Endothelial cell of umbilical vein (primary cell): ENCODE measurements around the gene REPS1. TPM values are rescaled to one million over a fixed set of nuclear protein-coding genes. Genes with fewer than 3 reads are reported as not detected.

Experiments used
- BruUV-seq: library from RNA; stranded (reverse); fragments of 400-500 nt; replicated peaks from 2 replicates; lab custom pipeline; 2021; lab: Mats Ljungman, UMichigan
- CTCF ChIA-PET: fragments of 300-600, 350-600 bp; sonication (Branson Sonifier 250); formaldehyde crosslinking; loops from one replicate; lab custom pipeline; 2021; ENCODE audit warnings: antibody characterized with exemption, inconsistent platforms; lab: Charles Lee
- POLR2A ChIA-PET: fragments of 300-600, 350-600 bp; sonication (Branson Sonifier 250); formaldehyde crosslinking; loops from one replicate; lab custom pipeline; 2021; ENCODE audit warnings: antibody characterized with exemption, inconsistent platforms; lab: Charles Lee
- DNase-seq: peaks from one replicate; pipeline ENCODE4 v3.0.0-alpha.2; 2011; ENCODE audit warnings: low read depth, low spot score
- FAIRE-seq: peaks from 2 replicates; lab custom pipeline; 2011; peaks lifted over from hg19 to GRCh38; lab: Jason Lieb, UNC
- H2AFZ ChIP-seq: 2 replicates; pipeline ENCODE4 v1.6.0; 2012; ENCODE audit warnings: low read depth, low read length, control low read depth, inconsistent platforms
- H3K27ac ChIP-seq: 2 replicates; pipeline ENCODE4 v1.5.1; 2011; ENCODE audit warnings: low read depth, mild to moderate bottlenecking, control low read depth, low read length, moderate library complexity; ENCODE audit not compliant: insufficient read depth
- H3K27me3 ChIP-seq, 2 experiments: 2 replicates each; pipeline versions ENCODE4 v1.6.0 to v1.6.1; 2011; ENCODE audit warnings: low read length in 2 of 2, mixed read lengths in 1 of 2; ENCODE audit not compliant: control insufficient read depth in 2 of 2, insufficient read depth in 2 of 2
- H3K36me3 ChIP-seq, 2 experiments: 2 replicates in 1 of 2; 3 replicates in 1 of 2; pipeline ENCODE4 v1.5.1; 2011; ENCODE audit warnings: low read length in 2 of 2, mild to moderate bottlenecking in 1 of 2, moderate library complexity in 1 of 2; ENCODE audit not compliant: control insufficient read depth in 2 of 2, insufficient read depth in 2 of 2; ENCODE audit errors: extremely low read depth in 1 of 2
- H3K4me1 ChIP-seq: 3 replicates; pipeline ENCODE4 v1.5.1; 2011; ENCODE audit warnings: mild to moderate bottlenecking, low read length; ENCODE audit not compliant: control insufficient read depth, insufficient read depth; ENCODE audit errors: extremely low read depth
- H3K4me2 ChIP-seq: 2 replicates; pipeline ENCODE4 v1.6.1; 2011; ENCODE audit warnings: low read length, control low read depth, mixed read lengths; ENCODE audit not compliant: insufficient read depth
- H3K4me3 ChIP-seq, 3 experiments: fragments of 200-600 bp in 1 of 3; sonication (generic), shearing (Covaris generic) in 1 of 3; replicated peaks in 1 of 3; 2 replicates each; pipeline ENCODE4 v1.5.1; 2011 to 2016; ENCODE audit warnings: control low read depth in 3 of 3, low read length in 3 of 3, mild to moderate bottlenecking in 2 of 3, inconsistent platforms in 1 of 3, low read depth in 1 of 3, moderate library complexity in 1 of 3; ENCODE audit not compliant: insufficient read depth in 1 of 3
- H3K79me2 ChIP-seq: 2 replicates; pipeline ENCODE4 v1.6.0; 2012; ENCODE audit warnings: low read length, inconsistent platforms; ENCODE audit not compliant: control insufficient read depth, insufficient read depth
- H3K9ac ChIP-seq: replicated peaks from 2 replicates; pipeline ENCODE3; 2011; ENCODE audit warnings: low read length, control low read depth; ENCODE audit not compliant: insufficient read depth; ENCODE audit errors: extremely low read depth
- H3K9me1 ChIP-seq: replicated peaks from 3 replicates; pipeline ENCODE4 v1.6.0; 2011; ENCODE audit warnings: mild to moderate bottlenecking, low read length; ENCODE audit not compliant: control insufficient read depth, insufficient read depth; ENCODE audit errors: extremely low read depth
- H3K9me3 ChIP-seq: replicated peaks from 2 replicates; pipeline ENCODE4 v1.5.1; 2012; ENCODE audit warnings: low read length, inconsistent platforms; ENCODE audit not compliant: control insufficient read depth, insufficient read depth
- H4K20me1 ChIP-seq: replicated peaks from 2 replicates; pipeline ENCODE3; 2011; ENCODE audit warnings: mild to moderate bottlenecking, low read length; ENCODE audit not compliant: control insufficient read depth, insufficient read depth; ENCODE audit errors: extremely low read depth
- CTCF ChIP-seq, 2 donors: IDR thresholded peaks; 1 replicate in 1 of 2; 2 replicates in 1 of 2; pipeline ENCODE4 v1.5.1; 2011; ENCODE audit warnings: low read length in 2 of 2, mild to moderate bottlenecking in 2 of 2, moderate library complexity in 2 of 2, control low read depth in 1 of 2, inconsistent platforms in 1 of 2, low read depth in 1 of 2; ENCODE audit not compliant: insufficient read depth in 1 of 2; ENCODE audit errors: extremely low read depth in 1 of 2
- EZH2 ChIP-seq: IDR thresholded peaks from 2 replicates; pipeline ENCODE4 v1.6.1; 2012; ENCODE audit warnings: borderline replicate concordance, low read depth, mild to moderate bottlenecking, moderate library complexity, low read length, inconsistent platforms; ENCODE audit not compliant: severe bottlenecking
- FOS ChIP-seq: IDR thresholded peaks from 2 replicates; pipeline ENCODE4 v1.6.1; 2011; ENCODE audit warnings: mild to moderate bottlenecking, low read length, moderate library complexity, borderline replicate concordance; ENCODE audit not compliant: insufficient read depth
- GATA2 ChIP-seq: IDR thresholded peaks from 2 replicates; pipeline ENCODE4 v1.7.0; 2011; ENCODE audit warnings: low read depth, mild to moderate bottlenecking, moderate library complexity, mixed read lengths, low read length; ENCODE audit not compliant: insufficient read length, insufficient read depth
- JUN ChIP-seq: IDR thresholded peaks from 2 replicates; pipeline ENCODE4 v1.6.1; 2011; ENCODE audit warnings: borderline replicate concordance, low read depth; ENCODE audit not compliant: insufficient read length, insufficient read depth
- MYC ChIP-seq: IDR thresholded peaks from one replicate; pipeline ENCODE4 v1.6.1; 2011; ENCODE audit warnings: mild to moderate bottlenecking, low read depth, low read length
- POLR2A ChIP-seq: IDR thresholded peaks from 2 replicates; pipeline ENCODE4 v1.6.1; 2012; ENCODE audit warnings: low read depth, mild to moderate bottlenecking, control low read depth, low read length
- POLR2AphosphoS5 ChIP-seq: IDR thresholded peaks from 2 replicates; pipeline ENCODE4 v1.6.1; 2012; ENCODE audit warnings: low read depth, mild to moderate bottlenecking, control low read depth, low read length, moderate library complexity; ENCODE audit not compliant: insufficient read depth
- dilution Hi-C: fragments of 300-500 bp; cut with MboI; formaldehyde crosslinking; loops from one replicate; pipeline ENCODE4 v1.15.0; 2019; ENCODE audit warnings: low sequenced_read_pairs; ENCODE audit not compliant: extremely low pct_ligation_motif_present
- intact Hi-C: fragments of 100-400 bp; cut with micrococcal nuclease; formaldehyde crosslinking; loops from one replicate; pipeline ENCODE4 v1.10.0; 2022
- polyA plus RNA-seq, 4 experiments: library from polyadenylated mRNA; depleted of rRNA in 3 of 4; stranded (reverse) in 3 of 4; unstranded in 1 of 4; fragments of >200 nt; gene quantifications; 2 replicates each; pipeline versions ENCODE4 v1.2.1 to v1.2.3, GENCODE V29; 2011 to 2012; ENCODE audit warnings: missing spikeins in 1 of 4
- total RNA-seq: library from RNA; stranded (reverse); gene quantifications from 2 replicates; pipeline ENCODE4 v1.2.3, GENCODE V29; 2021
- TF ChIP-seq, protein P1 (sequence below): IDR thresholded peaks from 2 replicates; pipeline ENCODE4 v1.6.1; 2011; ENCODE audit not compliant: insufficient read depth, insufficient read length

Gene REPS1
- total and polyA plus RNA-seq, 2 donors (not counting 3 experiments of a cell fraction or from before 2014, with no cell fraction given): 20.6 to 35.0 TPM

DNA sequence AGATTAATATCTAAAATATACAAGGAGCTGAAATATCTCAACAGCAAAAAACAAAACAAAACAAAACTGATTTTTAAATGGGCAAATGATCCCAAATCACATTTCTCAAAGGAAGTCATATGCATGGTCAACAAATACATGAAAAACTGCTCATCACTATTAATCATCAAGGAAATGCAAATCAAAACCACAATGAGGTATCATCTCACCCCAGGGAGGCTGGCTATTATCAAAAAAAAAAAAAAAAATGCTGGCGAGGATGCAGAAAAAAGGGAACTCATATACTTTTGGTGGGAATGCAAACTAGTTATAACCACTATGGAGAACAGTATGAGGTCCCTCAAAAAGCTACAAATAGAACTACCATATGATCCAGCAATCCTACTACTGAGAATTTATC is 34.6 kb downstream of the REPS1 start:
- no peaks in the 10 kb centered on the region for H3K27me3 ChIP-seq
- no TSS peak for BruUV-seq
- dilution Hi-C loops: no loop called here
- H3K4me1 ChIP-seq: peaks cover 11% of the 10 kb centered on the region
- H2AFZ ChIP-seq: no peak overlapping the region
- no peaks in the 10 kb centered on the region for H3K9me1 ChIP-seq
- FAIRE-seq (no peak), DNase-seq (no peak)
- H3K9ac ChIP-seq: no peak overlapping the region
- intact Hi-C loops: no loop called here
- CTCF ChIA-PET: no interaction called here
- H3K79me2 ChIP-seq: peaks cover 74% of the 10 kb centered on the region
- no peaks in the 10 kb centered on the region for H3K36me3 ChIP-seq
- POLR2A ChIA-PET: no interaction called here
- no peak overlapping the region for H3K4me3 ChIP-seq
- no peak overlapping the region for H3K27ac ChIP-seq
- TF ChIP-seq JUN (no peak), POLR2AphosphoS5 (no peak), EZH2 (no peak), POLR2A (no peak), GATA2 (no peak), MYC (no peak), FOS (no peak), CTCF (IDR thresholded peaks at IDR 0.05; ENCODE audit: extremely low read depth in 1 of 2, insufficient read depth in 1 of 2, low read depth in 1 of 2, low read length in 2 of 2) (no peak)
- TF ChIP-seq, protein P1, sequence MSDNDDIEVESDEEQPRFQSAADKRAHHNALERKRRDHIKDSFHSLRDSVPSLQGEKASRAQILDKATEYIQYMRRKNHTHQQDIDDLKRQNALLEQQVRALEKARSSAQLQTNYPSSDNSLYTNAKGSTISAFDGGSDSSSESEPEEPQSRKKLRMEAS: no peak
- H3K9me3 ChIP-seq: no peaks in the 10 kb centered on the region
- H4K20me1 ChIP-seq: peaks cover 2% of the 10 kb centered on the region
- no peak overlapping the region for H3K4me2 ChIP-seq
